ENCODE data around the gene STRN4. TPM values are rescaled to one million over a fixed set of nuclear protein-coding genes. Genes with fewer than 3 reads are reported as not detected.

The STRN4 gene
- polyA plus RNA-seq, 1 donor from 2014 or later, result 153 TPM

DNA sequence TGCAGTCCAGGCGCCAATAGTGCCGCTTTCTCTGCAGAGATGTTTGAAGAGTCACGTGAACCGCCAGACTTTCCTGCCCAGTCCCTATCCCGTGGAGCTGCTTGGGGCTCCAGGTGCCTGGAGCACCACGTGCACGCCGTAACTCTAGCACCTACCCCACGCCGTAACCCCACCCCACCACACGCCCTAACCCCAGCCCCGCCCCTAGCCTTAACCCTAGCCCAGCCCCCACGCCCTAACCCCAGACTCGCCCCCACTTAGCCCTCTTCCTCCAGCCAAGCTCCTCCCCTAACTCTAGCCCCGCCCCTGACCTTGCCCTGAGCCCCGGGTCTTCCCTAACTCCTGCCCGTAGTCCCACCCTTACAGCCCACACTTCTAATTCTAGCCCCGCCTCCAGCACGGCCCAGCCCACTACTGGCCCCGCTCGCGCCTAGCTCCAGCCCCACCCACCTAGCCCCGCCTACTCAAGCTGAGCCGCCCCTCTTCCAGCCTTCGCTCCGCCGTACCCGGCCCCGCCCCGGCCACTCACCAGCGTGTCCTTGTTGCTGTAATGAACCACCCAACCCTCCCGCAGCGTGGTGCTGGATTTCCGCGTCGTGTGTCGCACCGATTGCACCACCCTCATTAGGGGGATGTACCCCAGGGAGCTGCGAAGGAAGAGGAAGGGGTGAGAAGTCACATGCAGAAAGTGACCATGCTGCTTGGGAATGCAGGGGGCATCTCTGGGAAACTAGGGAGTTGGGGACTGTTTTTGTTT, 48.9 kb downstream of the STRN4 start:
- TF ChIP-seq POLR2AphosphoS5 (IDR thresholded peaks at IDR 0.05) (no peak), CTCF (IDR thresholded peaks at IDR 0.05; ENCODE audit: poor library complexity, severe bottlenecking) (no peak), MXI1 (conservative IDR thresholded peaks at IDR 0.05; ENCODE audit: poor library complexity, severe bottlenecking) (no peak), TAF1 (IDR thresholded peaks at IDR 0.05; ENCODE audit: low read depth) (no peak), RAD21 (conservative IDR thresholded peaks at IDR 0.05) (no peak), EP300 (conservative IDR thresholded peaks at IDR 0.05; ENCODE audit: poor library complexity, severe bottlenecking) (no peak), EZH2 (IDR thresholded peaks at IDR 0.05; ENCODE audit: borderline replicate concordance, insufficient read depth, low read length, poor library complexity, severe bottlenecking) (no peak), SMC3 (conservative IDR thresholded peaks at IDR 0.05; ENCODE audit: poor library complexity) (no peak)
- TF ChIP-seq, protein P1, sequence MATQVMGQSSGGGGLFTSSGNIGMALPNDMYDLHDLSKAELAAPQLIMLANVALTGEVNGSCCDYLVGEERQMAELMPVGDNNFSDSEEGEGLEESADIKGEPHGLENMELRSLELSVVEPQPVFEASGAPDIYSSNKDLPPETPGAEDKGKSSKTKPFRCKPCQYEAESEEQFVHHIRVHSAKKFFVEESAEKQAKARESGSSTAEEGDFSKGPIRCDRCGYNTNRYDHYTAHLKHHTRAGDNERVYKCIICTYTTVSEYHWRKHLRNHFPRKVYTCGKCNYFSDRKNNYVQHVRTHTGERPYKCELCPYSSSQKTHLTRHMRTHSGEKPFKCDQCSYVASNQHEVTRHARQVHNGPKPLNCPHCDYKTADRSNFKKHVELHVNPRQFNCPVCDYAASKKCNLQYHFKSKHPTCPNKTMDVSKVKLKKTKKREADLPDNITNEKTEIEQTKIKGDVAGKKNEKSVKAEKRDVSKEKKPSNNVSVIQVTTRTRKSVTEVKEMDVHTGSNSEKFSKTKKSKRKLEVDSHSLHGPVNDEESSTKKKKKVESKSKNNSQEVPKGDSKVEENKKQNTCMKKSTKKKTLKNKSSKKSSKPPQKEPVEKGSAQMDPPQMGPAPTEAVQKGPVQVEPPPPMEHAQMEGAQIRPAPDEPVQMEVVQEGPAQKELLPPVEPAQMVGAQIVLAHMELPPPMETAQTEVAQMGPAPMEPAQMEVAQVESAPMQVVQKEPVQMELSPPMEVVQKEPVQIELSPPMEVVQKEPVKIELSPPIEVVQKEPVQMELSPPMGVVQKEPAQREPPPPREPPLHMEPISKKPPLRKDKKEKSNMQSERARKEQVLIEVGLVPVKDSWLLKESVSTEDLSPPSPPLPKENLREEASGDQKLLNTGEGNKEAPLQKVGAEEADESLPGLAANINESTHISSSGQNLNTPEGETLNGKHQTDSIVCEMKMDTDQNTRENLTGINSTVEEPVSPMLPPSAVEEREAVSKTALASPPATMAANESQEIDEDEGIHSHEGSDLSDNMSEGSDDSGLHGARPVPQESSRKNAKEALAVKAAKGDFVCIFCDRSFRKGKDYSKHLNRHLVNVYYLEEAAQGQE (IDR thresholded peaks at IDR 0.05; ENCODE audit: borderline replicate concordance), result no peak
- Histone ChIP-seq H3K36me3 (ENCODE audit: insufficient read depth, low read length) (peaks cover 4% of the 10 kb centered on the region), H3K4me3 (ENCODE audit: low read length) (no peak overlapping the region)

DNA sequence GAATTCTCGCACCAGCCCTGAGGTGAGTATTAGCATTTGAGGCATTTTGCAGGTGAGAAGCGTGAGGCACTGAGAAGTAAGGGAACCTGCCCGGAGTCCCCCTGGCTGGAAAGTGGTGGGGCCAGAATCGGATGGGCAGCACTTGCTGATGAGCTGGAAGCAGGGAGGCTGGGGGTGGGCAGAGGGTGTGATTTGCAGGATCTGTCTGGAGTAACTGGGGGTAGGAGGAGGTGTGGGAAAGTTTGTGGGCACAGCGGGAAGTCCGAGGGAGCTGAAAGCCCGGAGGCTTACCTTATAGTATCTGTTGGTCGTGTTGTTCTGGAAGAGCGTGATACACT, 49.4 kb downstream of the STRN4 start:
- Histone ChIP-seq H3K27ac (ENCODE audit: low read length) (no peak overlapping the region), H3K9ac (ENCODE audit: low read length) (no peak overlapping the region), H3K4me3 (ENCODE audit: low read length) (no peak overlapping the region), H3K36me3 (ENCODE audit: insufficient read depth, low read length) (peaks cover 4% of the 10 kb centered on the region), H3K27me3 (ENCODE audit: insufficient read depth, low read depth, low read length) (no peaks in the 10 kb centered on the region), H2AFZ (ENCODE audit: low read depth, low read length) (no peak overlapping the region), H3K79me2 (replicated peaks; ENCODE audit: insufficient read depth, low read length) (no peaks in the 10 kb centered on the region), H3K9me3 (ENCODE audit: low read length) (no peaks in the 10 kb centered on the region), H4K20me1 (ENCODE audit: insufficient read depth) (no peaks in the 10 kb centered on the region), H3F3A (ENCODE audit: insufficient read depth, low read length, poor library complexity, severe bottlenecking) (no peaks in the 10 kb centered on the region), H3K4me2 (ENCODE audit: low read length) (no peak overlapping the region), H3K9me2 (ENCODE audit: insufficient read depth, low read length) (no peaks in the 10 kb centered on the region)
- TF ChIP-seq EP300 (conservative IDR thresholded peaks at IDR 0.05; ENCODE audit: poor library complexity, severe bottlenecking) (no peak), SMC3 (conservative IDR thresholded peaks at IDR 0.05; ENCODE audit: poor library complexity) (no peak), POLR2AphosphoS5 (IDR thresholded peaks at IDR 0.05) (no peak), TAF1 (IDR thresholded peaks at IDR 0.05; ENCODE audit: low read depth) (no peak), CTCF (IDR thresholded peaks at IDR 0.05; ENCODE audit: poor library complexity, severe bottlenecking) (no peak), EZH2 (IDR thresholded peaks at IDR 0.05; ENCODE audit: borderline replicate concordance, insufficient read depth, low read length, poor library complexity, severe bottlenecking) (no peak)
- TF ChIP-seq, protein P1 (IDR thresholded peaks at IDR 0.05; ENCODE audit: borderline replicate concordance), result no peak

More for the DNA sequence above, 48.9 kb downstream of the STRN4 start:
- Histone ChIP-seq H3K79me2 (replicated peaks; ENCODE audit: insufficient read depth, low read length) (no peaks in the 10 kb centered on the region), H3K27me3 (ENCODE audit: insufficient read depth, low read depth, low read length) (no peaks in the 10 kb centered on the region), H2AFZ (ENCODE audit: low read depth, low read length) (no peak overlapping the region), H3K9me3 (ENCODE audit: low read length) (no peaks in the 10 kb centered on the region), H3K4me2 (ENCODE audit: low read length) (no peak overlapping the region), H3F3A (ENCODE audit: insufficient read depth, low read length, poor library complexity, severe bottlenecking) (no peaks in the 10 kb centered on the region), H4K20me1 (ENCODE audit: insufficient read depth) (no peaks in the 10 kb centered on the region), H3K9me2 (ENCODE audit: insufficient read depth, low read length) (no peaks in the 10 kb centered on the region), H3K27ac (ENCODE audit: low read length) (no peak overlapping the region), H3K9ac (ENCODE audit: low read length) (no peak overlapping the region)

Data from neural cell (in vitro differentiated cells).